ENCODE results near the gene GRWD1. TPM values are rescaled to one million over a fixed set of nuclear protein-coding genes. Genes with fewer than 3 reads are reported as not detected.

The GRWD1 gene
- 103 to 135 TPM (median 120 TPM) in 5 replicates for total RNA-seq (2022; extraction: Qiagen RNA extraction; ENCODE audit: low read depth)

DNA sequence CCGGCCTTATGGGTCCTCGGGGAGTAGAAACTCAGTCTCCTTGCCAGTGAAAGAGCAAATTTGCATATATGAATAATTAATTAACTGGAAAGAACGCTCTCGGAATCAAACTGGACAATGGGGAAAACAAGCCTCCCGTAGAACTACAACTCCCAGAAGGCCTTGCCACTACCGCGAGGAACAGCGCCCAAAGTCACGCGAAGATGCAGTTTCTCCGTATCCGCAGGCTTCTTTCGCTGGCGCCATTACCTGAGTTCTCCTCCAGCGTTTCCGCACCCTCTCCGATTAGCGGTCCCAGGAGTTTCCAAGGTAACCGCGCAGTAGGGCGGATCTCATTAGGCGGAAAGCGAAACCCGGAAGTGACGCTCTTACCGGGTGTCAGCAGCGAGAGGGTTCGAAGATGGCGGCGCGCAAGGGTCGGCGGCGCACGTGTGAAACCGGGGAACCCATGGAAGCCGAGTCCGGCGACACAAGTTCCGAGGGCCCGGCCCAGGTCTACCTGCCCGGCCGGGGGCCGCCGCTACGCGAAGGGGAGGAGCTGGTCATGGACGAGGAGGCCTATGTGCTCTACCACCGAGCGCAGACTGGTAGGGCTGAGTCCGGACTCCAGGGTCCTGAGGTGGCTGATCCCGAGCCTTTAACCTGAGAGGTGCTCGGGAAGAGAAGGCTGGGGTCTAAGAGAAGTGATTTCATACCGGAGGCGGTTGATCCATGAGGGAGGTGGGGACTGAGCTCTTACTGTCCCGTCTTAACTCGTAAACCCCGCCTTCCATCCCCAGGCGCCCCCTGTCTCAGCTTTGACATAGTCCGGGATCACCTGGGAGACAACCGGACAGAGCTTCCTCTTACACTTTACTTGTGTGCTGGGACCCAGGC lies at the start of gene GRWD1:
Gene GRWD1 (plus strand): TSS at position 378 of the 876 bp plus-strand sequence. CDS start 23 bp downstream, at position 401.

DNA sequence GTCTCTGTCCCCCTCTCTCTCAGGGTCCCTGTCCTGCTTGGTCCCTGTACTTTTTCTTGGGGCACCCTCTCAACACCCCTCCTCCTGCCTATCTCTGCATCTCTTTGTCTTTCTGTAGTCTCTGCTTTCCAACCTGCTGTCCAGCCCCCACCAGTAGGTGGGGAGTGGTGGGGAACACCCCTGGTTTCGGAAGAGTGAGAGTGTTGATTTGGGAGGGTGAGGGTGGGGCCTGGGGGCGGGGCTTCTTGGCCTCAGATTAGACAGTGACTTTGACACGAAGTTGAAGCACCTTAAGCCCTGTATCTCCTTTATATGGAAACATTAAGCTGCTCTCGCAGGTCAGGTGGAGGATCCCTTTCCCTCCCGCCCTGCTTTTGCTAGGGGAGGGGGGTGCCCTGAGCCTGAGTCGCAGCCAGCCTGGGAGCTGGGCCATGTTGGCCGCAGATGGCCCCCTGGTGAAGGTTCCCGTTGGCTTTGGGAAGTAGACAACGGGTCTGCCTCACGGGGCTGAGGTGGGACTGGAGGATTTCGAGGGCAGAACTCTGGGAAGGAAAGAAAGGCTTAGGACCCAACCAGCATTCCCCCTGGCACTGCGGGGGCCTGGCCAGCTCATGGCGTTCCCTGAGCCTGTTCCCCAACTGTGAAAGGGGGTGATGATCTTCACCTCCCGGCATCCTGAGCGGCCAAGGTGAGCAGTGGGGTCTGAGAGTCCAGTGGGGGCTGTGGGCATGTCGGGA lies 9.6 kb downstream of the GRWD1 start, which contains the start of gene KCNJ14:
Gene KCNJ14 (plus strand): TSS at position 404 of the 737 bp plus-strand sequence. CDS start 6,151 bp downstream, outside the sequence.

DNA sequence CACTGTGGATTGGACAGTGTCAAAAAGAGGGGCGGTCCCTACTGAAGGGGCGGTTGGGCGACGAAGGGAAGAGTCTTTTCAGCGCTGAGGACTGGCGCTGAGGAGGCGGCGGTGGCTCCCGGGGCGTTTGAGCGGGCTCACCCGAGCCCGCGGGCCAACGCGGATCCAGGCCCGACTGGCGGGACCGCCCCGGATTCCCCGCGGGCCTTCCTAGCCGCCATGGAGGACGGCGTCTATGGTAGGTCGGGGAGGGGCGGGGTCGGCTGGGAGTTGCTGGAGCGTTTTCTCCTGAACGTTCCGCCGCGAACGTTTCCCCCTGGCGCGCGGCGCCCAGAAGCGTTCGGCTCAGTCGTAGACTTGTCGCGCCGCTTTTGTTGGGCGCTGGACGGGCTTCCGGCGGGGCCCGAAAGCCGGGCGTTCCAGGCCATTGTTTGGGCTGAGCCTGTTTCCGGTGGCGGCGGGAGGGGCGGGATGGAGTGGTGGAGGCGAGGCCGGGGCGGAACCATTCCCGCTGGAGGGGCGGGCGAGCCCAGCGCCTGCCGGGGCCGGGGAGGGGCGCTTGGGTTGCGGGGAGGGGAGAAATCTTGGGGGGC lies 23.6 kb downstream of the GRWD1 start, which contains the start of gene CYTH2:
Gene CYTH2 (plus strand): TSS at position 81 of the 593 bp plus-strand sequence. CDS start 139 bp downstream, at position 220.

Other genes with a start within 250 kb of the GRWD1 start
- gene CARD8, start 190.1 kb upstream of the GRWD1 start, total RNA-seq (2022; extraction: Qiagen RNA extraction; ENCODE audit: low read depth): 13.2 to 21.9 TPM (median 19.7 TPM) in 5 replicates
- 5.3 to 5.7 TPM (median 5.4 TPM) in 5 replicates for gene ZNF114, start 175.9 kb upstream of the GRWD1 start, total RNA-seq (2022; extraction: Qiagen RNA extraction; ENCODE audit: low read depth)
- 427 to 500 TPM (median 469 TPM) in 5 replicates for gene EMP3, start 120.4 kb upstream of the GRWD1 start, total RNA-seq (2022; extraction: Qiagen RNA extraction; ENCODE audit: low read depth)
- gene TMEM143, start 82.0 kb upstream of the GRWD1 start, total RNA-seq (2022; extraction: Qiagen RNA extraction; ENCODE audit: low read depth): 2.2 to 5.8 TPM (median 3.8 TPM) in 5 replicates
- 2.0 to 3.6 TPM (median 2.4 TPM) in 5 replicates for gene SYNGR4, start 81.6 kb upstream of the GRWD1 start, total RNA-seq (2022; extraction: Qiagen RNA extraction; ENCODE audit: low read depth)
- gene KDELR1, start 54.4 kb upstream of the GRWD1 start, total RNA-seq (2022; extraction: Qiagen RNA extraction; ENCODE audit: low read depth): 366 to 451 TPM (median 417 TPM) in 5 replicates
- gene GRIN2D, start 52.3 kb upstream of the GRWD1 start, total RNA-seq (2022; extraction: Qiagen RNA extraction; ENCODE audit: low read depth): 6.3 to 11.7 TPM (median 9.1 TPM) in 5 replicates
- gene KCNJ14, start 9.6 kb downstream of the GRWD1 start, total RNA-seq (2022; extraction: Qiagen RNA extraction; ENCODE audit: low read depth): 1.1 to 2.5 TPM (median 1.5 TPM) in 5 replicates
- 52.6 to 56.4 TPM (median 53.6 TPM) in 5 replicates for gene CYTH2, start 23.4 kb downstream of the GRWD1 start, total RNA-seq (2022; extraction: Qiagen RNA extraction; ENCODE audit: low read depth)
- 2.4 to 4.8 TPM (median 3.8 TPM) in 5 replicates for gene LMTK3, start 65.9 kb downstream of the GRWD1 start, total RNA-seq (2022; extraction: Qiagen RNA extraction; ENCODE audit: low read depth)
- 14.7 to 18.6 TPM (median 15.6 TPM) in 5 replicates for gene SULT2B1, start 106.2 kb downstream of the GRWD1 start, total RNA-seq (2022; extraction: Qiagen RNA extraction; ENCODE audit: low read depth)
- gene SPACA4, start 160.8 kb downstream of the GRWD1 start, total RNA-seq (2022; extraction: Qiagen RNA extraction; ENCODE audit: low read depth): 0.11 TPM in 1 of 5 replicates, not detected in the others
- gene FAM83E, start 169.1 kb downstream of the GRWD1 start, total RNA-seq (2022; extraction: Qiagen RNA extraction; ENCODE audit: low read depth): 0.14 to 0.40 TPM (median 0.22 TPM) in 4 of 5 replicates, not detected in the other
- gene RPL18, start 173.2 kb downstream of the GRWD1 start, total RNA-seq (2022; extraction: Qiagen RNA extraction; ENCODE audit: low read depth): 2,901 to 3,964 TPM (median 3,248 TPM) in 5 replicates
- 11.8 to 18.9 TPM (median 14.1 TPM) in 5 replicates for gene SPHK2, start 173.5 kb downstream of the GRWD1 start, total RNA-seq (2022; extraction: Qiagen RNA extraction; ENCODE audit: low read depth)
- gene DBP, start 191.4 kb downstream of the GRWD1 start, total RNA-seq (2022; extraction: Qiagen RNA extraction; ENCODE audit: low read depth): 1.5 to 2.6 TPM (median 2.2 TPM) in 5 replicates
- gene CA11, start 200.2 kb downstream of the GRWD1 start, total RNA-seq (2022; extraction: Qiagen RNA extraction; ENCODE audit: low read depth): 8.5 to 11.3 TPM (median 9.8 TPM) in 5 replicates
- gene NTN5, start 227.0 kb downstream of the GRWD1 start, total RNA-seq (2022; extraction: Qiagen RNA extraction; ENCODE audit: low read depth): 0.14 to 0.26 TPM (median 0.17 TPM) in 4 of 5 replicates, not detected in the other
- not detected in 5 replicates for gene FUT2, start 250.0 kb downstream of the GRWD1 start, total RNA-seq (2022; extraction: Qiagen RNA extraction; ENCODE audit: low read depth)